Measurements from ENCODE around the gene NAA10.
A peak's percentile ranks its signal among the peaks of the same experiment; 100 is the strongest.
"Not testable (repeated sequence)": the region's sequence is repeated elsewhere in the genome, so short reads cannot be mapped to it uniquely, and the experiment has no call there.

Gene NAA10

GRCh38 chrX:153934762-153935325, at the start of gene NAA10:
Gene NAA10, minus strand, starts transcription at chrX:153935037. Its CDS starts 133 bp downstream, at chrX:153934904.
- peak; percentile 51 for DNase-seq (ENCODE audit: low read depth)

GRCh38 chrX:153983321-153983801, 48.5 kb upstream of the NAA10 start:
- DNase-seq (ENCODE audit: low read depth) = no peak

GRCh38 chrX:153981771-153982533, 47.1 kb upstream of the NAA10 start:
- peak; percentile 60 for DNase-seq (ENCODE audit: low read depth)

GRCh38 chrX:153981231-153981630, 46.4 kb upstream of the NAA10 start:
- DNase-seq (ENCODE audit: low read depth) = no peak

GRCh38 chrX:153980394-153980793, 45.6 kb upstream of the NAA10 start:
- not testable (repeated sequence) for DNase-seq (ENCODE audit: low read depth)

GRCh38 chrX:153974726-153975286, 40.0 kb upstream of the NAA10 start:
- DNase-seq (ENCODE audit: low read depth) = no peak

- DNase-seq (ENCODE audit: low read depth) = no peak
Measured at GRCh38 chrX:153974003-153974725, 39.3 kb upstream of the NAA10 start.

GRCh38 chrX:153973127-153974002, 38.5 kb upstream of the NAA10 start:
- DNase-seq (ENCODE audit: low read depth) = no peak

- peak; percentile 82 for DNase-seq (ENCODE audit: low read depth)
Measured at GRCh38 chrX:153972368-153973126, 37.7 kb upstream of the NAA10 start, which contains the start of gene TMEM187. Gene TMEM187, plus strand, starts transcription at chrX:153972754. Its CDS starts 9,309 bp downstream, at chrX:153982063.

GRCh38 chrX:153971450-153972367, 36.9 kb upstream of the NAA10 start, which contains the start of gene HCFC1:
Gene HCFC1, minus strand, starts transcription at chrX:153971818. Its CDS starts 978 bp downstream, at chrX:153970840.
- DNase-seq (ENCODE audit: low read depth) = peak; percentile 90

- DNase-seq (ENCODE audit: low read depth) = peak; percentile 91
Measured at GRCh38 chrX:153971124-153971449, 36.2 kb upstream of the NAA10 start.

- DNase-seq (ENCODE audit: low read depth) = peak; percentile 34
Measured at GRCh38 chrX:153970357-153971123, 35.7 kb upstream of the NAA10 start.

- no peak for DNase-seq (ENCODE audit: low read depth)
Measured at GRCh38 chrX:153969904-153970356, 35.1 kb upstream of the NAA10 start.

GRCh38 chrX:153969125-153969903, 34.5 kb upstream of the NAA10 start:
- no peak for DNase-seq (ENCODE audit: low read depth)

GRCh38 chrX:153968754-153969124, 33.9 kb upstream of the NAA10 start:
- no peak for DNase-seq (ENCODE audit: low read depth)

- no peak for DNase-seq (ENCODE audit: low read depth)
Measured at GRCh38 chrX:153968255-153968654, 33.4 kb upstream of the NAA10 start.

GRCh38 chrX:153967536-153968224, 32.8 kb upstream of the NAA10 start:
- no peak for DNase-seq (ENCODE audit: low read depth)

All from T-helper 22 cell (primary cell).